Cardiac muscle cell (in vitro differentiated cells and primary cell): ENCODE measurements around the gene EMD. TPM values are rescaled to one million over a fixed set of nuclear protein-coding genes. Genes with fewer than 3 reads are reported as not detected.

Experiments
- DNase-seq, 2 donors: peaks; one replicate each; pipeline versions ENCODE4 v3.0.0 to v3.0.0-alpha.2; 2010 to 2017; ENCODE audit warnings: low read depth in 1 of 2, low spot score in 1 of 2
- H3K27ac ChIP-seq: fragments of 200-600 bp; sonication (generic); 2 replicates; pipeline ENCODE4 v1.5.1; 2016
- H3K27me3 ChIP-seq: fragments of 200-600 bp; sonication (generic); 2 replicates; pipeline ENCODE4 v1.6.0; 2016; ENCODE audit warnings: control low read depth
- H3K36me3 ChIP-seq: fragments of 200-600 bp; sonication (generic); 2 replicates; pipeline ENCODE4 v1.5.1; 2016; ENCODE audit warnings: control low read depth
- H3K4me1 ChIP-seq: fragments of 200-600 bp; sonication (generic); 2 replicates; pipeline ENCODE4 v1.8.1; 2017; ENCODE audit warnings: low read depth, mild to moderate bottlenecking, mixed run types
- H3K4me3 ChIP-seq: fragments of 200-600 bp; sonication (generic); 2 replicates; pipeline ENCODE4 v1.5.1; 2016; ENCODE audit warnings: mild to moderate bottlenecking
- H3K9me3 ChIP-seq: fragments of 200-600 bp; sonication (generic); 2 replicates; pipeline ENCODE4 v1.5.1; 2017; ENCODE audit warnings: low read depth, mild to moderate bottlenecking, control low read depth
- polyA plus RNA-seq: library from polyadenylated mRNA; unstranded; fragments of >200 nt; fragmentation: Nextera tagmentation; extraction: Ambion mirVana; gene quantifications from 2 replicates; pipeline ENCODE4 v1.2.1, GENCODE V29; 2016
- total RNA-seq: library from RNA; depleted of rRNA; stranded (reverse); fragments of >200 nt; gene quantifications from 2 replicates; pipeline ENCODE4 v1.2.3, GENCODE V29; 2016
- TF ChIP-seq, protein P1 (sequence below): IDR thresholded peaks from 2 replicates; pipeline ENCODE4 v1.5.1; 2012; ENCODE audit warnings: low read depth, mild to moderate bottlenecking, low read length

EMD gene
- total and polyA plus RNA-seq, 2 experiments from 2014 or later: 56.9 to 77.7 TPM

DNA sequence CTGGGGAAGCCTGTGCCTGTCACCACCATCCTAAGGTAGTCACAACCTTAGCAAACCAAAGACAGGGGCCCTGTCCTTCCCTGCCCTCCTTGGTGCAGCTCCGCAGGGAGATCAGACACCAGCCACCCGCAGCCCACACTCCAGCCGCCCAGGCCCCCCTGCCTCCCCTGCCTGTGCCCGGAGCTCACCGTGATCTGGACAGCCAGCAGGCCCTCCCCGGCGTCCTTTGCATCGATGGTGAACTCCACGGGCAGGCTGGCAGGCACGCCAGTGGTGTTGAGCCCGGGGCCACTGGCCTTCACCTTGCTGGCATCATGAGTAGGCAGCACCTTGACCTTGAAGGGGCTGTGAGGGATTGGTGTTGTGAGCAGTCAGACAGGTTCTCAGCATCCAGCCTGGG, 21.1 kb upstream of the EMD start:
- DNase-seq: no peak
- TF ChIP-seq, protein P1, sequence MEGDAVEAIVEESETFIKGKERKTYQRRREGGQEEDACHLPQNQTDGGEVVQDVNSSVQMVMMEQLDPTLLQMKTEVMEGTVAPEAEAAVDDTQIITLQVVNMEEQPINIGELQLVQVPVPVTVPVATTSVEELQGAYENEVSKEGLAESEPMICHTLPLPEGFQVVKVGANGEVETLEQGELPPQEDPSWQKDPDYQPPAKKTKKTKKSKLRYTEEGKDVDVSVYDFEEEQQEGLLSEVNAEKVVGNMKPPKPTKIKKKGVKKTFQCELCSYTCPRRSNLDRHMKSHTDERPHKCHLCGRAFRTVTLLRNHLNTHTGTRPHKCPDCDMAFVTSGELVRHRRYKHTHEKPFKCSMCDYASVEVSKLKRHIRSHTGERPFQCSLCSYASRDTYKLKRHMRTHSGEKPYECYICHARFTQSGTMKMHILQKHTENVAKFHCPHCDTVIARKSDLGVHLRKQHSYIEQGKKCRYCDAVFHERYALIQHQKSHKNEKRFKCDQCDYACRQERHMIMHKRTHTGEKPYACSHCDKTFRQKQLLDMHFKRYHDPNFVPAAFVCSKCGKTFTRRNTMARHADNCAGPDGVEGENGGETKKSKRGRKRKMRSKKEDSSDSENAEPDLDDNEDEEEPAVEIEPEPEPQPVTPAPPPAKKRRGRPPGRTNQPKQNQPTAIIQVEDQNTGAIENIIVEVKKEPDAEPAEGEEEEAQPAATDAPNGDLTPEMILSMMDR: no peak
- peaks cover 66% of the 10 kb centered on the region for H3K36me3 ChIP-seq

DNA sequence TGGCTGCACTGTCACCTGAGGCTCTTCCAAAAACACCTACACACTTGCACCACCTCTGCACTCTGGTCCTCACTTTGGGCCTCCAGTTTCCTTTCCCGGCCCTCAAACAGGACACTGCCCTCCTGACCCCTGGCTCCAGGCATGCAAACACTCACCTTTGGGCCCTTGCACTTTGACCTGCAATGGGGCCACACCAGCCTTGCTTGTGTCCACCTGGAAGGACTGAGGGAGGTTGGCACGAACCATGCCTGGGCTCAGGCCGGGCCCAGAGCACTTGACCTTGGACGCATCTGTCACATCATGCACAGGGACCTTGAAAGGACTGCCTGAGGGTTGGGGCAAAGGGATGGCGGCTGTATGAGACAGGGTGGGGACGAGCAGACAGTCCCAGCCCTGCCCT, 20.3 kb upstream of the EMD start:
- H3K27me3 ChIP-seq: no peaks in the 10 kb centered on the region
- H3K9me3 ChIP-seq: no peaks in the 10 kb centered on the region
- no peak for DNase-seq
- H3K27ac ChIP-seq: peak overlapping the region; percentile 48
- H3K36me3 ChIP-seq: peaks cover 61% of the 10 kb centered on the region
- no peak overlapping the region for H3K4me3 ChIP-seq
- TF ChIP-seq, protein P1: no peak
- no peaks in the 10 kb centered on the region for H3K4me1 ChIP-seq

More for the DNA sequence above, 21.1 kb upstream of the EMD start:
- Histone ChIP-seq H3K4me1 (no peaks in the 10 kb centered on the region), H3K9me3 (no peaks in the 10 kb centered on the region), H3K27me3 (no peaks in the 10 kb centered on the region), H3K27ac (peak overlapping the region; percentile 48), H3K4me3 (no peak overlapping the region)

DNA sequence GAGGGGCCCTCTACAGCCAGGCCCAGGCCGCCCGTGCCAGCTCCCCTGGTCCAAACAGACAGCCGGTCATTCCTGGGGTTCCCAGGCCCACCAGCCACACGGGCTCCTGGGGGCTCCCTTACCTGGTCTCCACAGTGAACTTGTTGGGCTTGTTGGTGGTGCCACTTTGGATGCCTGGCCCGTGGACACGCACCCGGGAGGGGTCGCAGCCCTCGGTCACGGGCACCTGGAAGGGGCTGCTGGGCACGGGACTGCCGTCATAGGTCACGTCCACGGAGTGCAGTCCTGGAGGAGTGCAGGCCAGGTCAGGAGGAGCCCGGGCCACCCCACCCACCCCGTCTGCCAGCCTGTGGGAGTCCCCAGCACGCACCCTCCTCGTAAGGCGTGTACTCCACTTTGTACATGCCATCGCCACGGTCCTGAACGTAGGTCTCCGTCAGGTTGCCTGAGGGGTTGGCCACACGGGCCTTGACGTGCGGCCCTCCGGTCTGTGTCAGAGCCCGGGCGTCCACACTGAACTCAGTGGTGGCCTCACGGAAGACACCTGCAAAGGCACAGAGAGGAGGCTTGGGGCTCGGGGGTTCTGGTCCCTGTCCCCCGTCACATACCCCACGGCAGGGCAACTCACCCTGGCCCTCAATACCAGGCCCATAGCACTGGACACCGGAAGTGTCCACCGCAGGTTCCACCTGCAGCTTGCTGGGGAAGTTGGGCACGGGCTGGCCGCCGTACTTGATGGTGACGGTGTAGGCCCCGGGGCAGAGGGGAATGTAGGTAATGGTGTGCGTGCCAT, 19.5 kb upstream of the EMD start:
- Histone ChIP-seq H3K36me3 (peaks cover 57% of the 10 kb centered on the region), H3K27me3 (no peaks in the 10 kb centered on the region)
- TF ChIP-seq, protein P1: no peak

DNA sequence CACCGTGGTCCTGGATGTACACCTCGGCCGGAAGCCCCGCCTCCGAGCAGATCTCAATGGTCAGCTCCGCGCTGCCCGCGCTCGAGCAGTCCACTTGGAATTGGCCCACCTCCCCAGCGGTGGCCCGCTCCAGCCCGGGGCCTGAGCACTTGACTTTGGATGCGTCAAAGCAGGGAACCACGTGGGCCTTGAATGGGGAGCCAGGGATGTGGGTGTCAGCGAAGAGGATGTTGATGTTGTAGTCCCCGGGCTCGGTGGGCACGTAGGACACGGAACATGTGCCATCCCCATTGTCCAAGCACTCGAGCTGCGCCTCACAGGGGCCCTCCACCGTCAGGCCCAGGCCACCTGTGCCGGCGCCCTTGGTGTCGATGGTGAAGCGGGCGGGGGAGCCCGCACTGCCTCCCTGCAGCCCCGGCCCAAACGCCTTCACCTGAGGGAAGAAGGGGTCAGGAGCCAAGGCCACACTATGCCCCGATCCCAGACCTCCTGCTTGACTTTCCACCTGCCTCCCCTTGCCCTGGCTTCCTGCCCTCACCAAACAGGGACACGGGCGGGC, 18.9 kb upstream of the EMD start:
- H3K4me1 ChIP-seq: no peaks in the 10 kb centered on the region

More for the DNA sequence above, 19.5 kb upstream of the EMD start:
- peak overlapping the region; percentile 48 for H3K27ac ChIP-seq
- DNase-seq: no peak
- no peaks in the 10 kb centered on the region for H3K4me1 ChIP-seq
- H3K9me3 ChIP-seq: no peaks in the 10 kb centered on the region
- H3K4me3 ChIP-seq: no peak overlapping the region

DNA sequence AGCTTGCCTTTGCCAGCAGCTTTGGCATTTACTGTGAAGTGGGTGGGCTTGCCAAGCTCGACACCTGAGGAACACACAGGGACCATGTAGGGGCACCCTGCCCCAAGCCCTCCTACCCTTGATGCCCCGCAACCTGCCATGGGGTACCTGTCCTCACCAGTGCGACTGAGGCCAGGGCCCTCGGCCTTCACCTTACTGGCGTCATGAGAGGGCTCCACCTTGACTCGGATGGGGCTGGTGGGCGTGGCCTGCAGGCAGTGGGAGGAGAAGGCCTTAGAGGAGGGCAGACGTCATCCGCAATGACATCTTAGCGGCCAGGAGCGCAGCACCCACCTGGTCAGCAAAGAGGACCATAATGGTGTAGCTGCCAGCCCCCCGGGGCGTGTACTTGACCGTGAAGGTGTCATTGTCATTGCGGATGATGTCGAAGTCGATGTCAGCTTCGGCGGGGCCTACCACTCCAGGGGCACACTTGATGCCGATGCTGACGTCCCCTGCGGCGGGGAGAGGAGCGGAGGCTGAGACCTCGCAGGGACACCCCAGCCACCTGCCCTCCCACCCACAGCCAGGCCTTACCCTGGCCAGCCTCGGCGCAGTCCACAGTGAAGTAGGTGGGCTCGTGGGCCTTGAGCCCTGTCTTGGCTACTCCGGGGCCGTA, 16.9 kb upstream of the EMD start:
- peaks cover 2% of the 10 kb centered on the region for H3K4me1 ChIP-seq
- TF ChIP-seq, protein P1: no peak
- no peaks in the 10 kb centered on the region for H3K27me3 ChIP-seq
- peaks cover 74% of the 10 kb centered on the region for H3K36me3 ChIP-seq
- no peak overlapping the region for H3K4me3 ChIP-seq
- DNase-seq: no peak
- H3K27ac ChIP-seq: no peak overlapping the region
- H3K9me3 ChIP-seq: no peaks in the 10 kb centered on the region

More for the DNA sequence above, 18.9 kb upstream of the EMD start:
- H3K4me3 ChIP-seq: no peak overlapping the region
- peaks cover 61% of the 10 kb centered on the region for H3K36me3 ChIP-seq
- no peaks in the 10 kb centered on the region for H3K27me3 ChIP-seq
- DNase-seq: no peak
- H3K9me3 ChIP-seq: no peaks in the 10 kb centered on the region
- TF ChIP-seq, protein P1: no peak
- H3K27ac ChIP-seq: no peak overlapping the region
